Fibroblast of lung (primary cell): Measurements from ENCODE around the gene ERF.

Source experiments
- EZH2 ChIP-seq: IDR thresholded peaks from 2 replicates; pipeline ENCODE4 v1.5.1; 2012; ENCODE audit warnings: low read length, control low read depth, mild to moderate bottlenecking; ENCODE audit errors: missing control alignments
- TF ChIP-seq, protein P1 (sequence below), 2 donors: IDR thresholded peaks in 1 of 2; conservative IDR thresholded peaks in 1 of 2; 1 replicate in 1 of 2; 2 replicates in 1 of 2; pipeline ENCODE4 v1.5.1; 2011 to 2012; ENCODE audit warnings: low read length in 2 of 2, control low read depth in 1 of 2, inconsistent platforms in 1 of 2, low read depth in 1 of 2, mild to moderate bottlenecking in 1 of 2

DNA sequence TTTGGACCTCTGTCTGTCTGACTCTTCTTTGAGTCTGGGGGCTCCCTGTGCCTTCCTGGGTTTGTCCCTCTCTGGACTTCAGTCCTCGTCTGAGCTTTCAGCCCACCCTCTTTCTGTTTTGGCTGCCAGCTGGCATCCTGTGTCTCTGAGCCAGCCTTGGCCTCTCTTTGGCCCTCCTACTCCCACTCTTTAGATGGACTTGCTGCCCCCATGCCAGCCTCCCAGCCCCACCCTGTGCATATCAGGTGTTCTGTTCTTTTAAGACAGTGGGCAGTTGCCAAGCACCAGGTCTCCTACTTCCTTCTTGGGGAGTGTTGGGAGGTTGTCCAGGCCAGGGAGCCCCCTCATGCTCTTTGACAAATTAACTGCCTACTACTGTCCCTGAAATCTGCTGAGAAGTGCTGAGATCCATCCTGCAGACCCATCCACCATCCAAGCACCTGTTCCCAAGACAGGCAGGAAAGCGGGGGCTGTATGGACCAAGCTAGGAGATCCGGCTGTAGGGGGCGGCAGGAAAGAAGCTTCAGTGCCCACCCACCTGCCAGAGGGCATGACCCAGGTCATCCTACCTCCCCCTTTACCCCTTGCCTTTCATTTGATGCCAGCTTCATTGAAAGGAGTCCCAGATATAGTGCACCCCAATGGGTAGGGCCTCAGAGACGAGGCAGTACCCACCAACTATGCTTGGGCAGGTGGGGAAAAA lies 23.7 kb upstream of the ERF start:
- TF ChIP-seq, protein P1, sequence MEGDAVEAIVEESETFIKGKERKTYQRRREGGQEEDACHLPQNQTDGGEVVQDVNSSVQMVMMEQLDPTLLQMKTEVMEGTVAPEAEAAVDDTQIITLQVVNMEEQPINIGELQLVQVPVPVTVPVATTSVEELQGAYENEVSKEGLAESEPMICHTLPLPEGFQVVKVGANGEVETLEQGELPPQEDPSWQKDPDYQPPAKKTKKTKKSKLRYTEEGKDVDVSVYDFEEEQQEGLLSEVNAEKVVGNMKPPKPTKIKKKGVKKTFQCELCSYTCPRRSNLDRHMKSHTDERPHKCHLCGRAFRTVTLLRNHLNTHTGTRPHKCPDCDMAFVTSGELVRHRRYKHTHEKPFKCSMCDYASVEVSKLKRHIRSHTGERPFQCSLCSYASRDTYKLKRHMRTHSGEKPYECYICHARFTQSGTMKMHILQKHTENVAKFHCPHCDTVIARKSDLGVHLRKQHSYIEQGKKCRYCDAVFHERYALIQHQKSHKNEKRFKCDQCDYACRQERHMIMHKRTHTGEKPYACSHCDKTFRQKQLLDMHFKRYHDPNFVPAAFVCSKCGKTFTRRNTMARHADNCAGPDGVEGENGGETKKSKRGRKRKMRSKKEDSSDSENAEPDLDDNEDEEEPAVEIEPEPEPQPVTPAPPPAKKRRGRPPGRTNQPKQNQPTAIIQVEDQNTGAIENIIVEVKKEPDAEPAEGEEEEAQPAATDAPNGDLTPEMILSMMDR (conservative IDR thresholded peaks at IDR 0.05 in 1 of 2, IDR thresholded peaks at IDR 0.05 in 1 of 2; ENCODE audit: low read depth in 1 of 2, low read length in 2 of 2): no peak
- no peak for TF ChIP-seq EZH2
